SIG-M5 (cell line): Measurements from ENCODE around the gene PPP2R5E.

ENCODE experiments used
- DNase-seq: peaks from one replicate; lab custom pipeline; 2025; lab: John Stamatoyannopoulos, UW

Gene PPP2R5E

DNA sequence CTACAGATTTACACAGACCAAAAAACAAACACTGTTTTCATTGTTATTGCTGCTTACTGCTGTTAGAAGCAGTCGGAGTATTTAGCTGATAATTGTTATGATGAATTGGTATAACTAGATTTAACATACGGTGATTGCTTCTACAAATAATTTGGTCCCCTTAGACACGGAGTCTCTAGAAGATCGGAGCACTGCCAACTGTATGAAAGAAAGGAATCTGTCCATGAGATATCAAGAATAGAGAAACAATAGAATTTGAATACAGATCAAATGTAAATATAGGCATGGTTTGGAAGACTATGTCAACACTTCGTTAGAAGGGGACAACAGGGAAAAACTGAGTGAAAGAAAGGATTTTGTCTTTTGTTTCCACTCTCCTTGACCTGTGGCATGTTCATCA is 110.9 kb downstream of the PPP2R5E start:
- no peak for DNase-seq

DNA sequence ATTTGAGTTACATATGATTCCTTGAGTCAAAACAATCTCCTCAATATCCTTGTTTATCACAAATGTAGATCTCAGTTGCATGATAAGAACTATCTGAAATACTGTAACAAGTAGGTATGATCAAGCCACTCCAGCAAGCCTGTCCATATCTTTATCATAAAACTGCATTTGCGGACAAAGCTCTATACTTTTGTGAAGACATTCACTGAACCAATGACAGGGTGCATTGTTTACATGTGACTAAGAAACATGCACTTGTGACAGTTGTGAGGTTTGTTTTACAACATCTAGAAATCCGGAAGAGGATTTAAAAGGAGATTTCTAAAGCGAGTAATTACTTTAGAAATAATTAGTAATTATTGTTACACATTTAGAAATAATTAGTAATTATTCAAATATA is 111.7 kb downstream of the PPP2R5E start:
- no peak for DNase-seq

DNA sequence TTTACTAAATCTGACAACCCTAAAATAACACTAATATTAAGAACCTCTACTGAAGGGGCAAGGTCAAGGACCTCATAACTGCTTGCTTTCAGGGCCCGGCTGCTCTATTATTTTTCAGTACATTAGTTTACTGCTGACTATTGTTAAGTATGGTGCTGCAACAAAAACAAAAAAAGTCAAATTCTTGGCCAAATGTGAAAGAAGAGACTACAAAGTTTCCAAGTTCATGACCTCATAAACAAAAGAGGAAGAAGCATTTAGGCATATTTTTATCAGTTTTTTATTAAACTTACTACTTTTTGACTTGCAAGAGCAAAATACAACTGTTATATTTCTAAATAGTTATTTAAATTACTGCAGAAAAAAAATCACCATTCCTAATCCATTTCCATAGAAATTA is 114.7 kb downstream of the PPP2R5E start:
- DNase-seq: no peak

DNA sequence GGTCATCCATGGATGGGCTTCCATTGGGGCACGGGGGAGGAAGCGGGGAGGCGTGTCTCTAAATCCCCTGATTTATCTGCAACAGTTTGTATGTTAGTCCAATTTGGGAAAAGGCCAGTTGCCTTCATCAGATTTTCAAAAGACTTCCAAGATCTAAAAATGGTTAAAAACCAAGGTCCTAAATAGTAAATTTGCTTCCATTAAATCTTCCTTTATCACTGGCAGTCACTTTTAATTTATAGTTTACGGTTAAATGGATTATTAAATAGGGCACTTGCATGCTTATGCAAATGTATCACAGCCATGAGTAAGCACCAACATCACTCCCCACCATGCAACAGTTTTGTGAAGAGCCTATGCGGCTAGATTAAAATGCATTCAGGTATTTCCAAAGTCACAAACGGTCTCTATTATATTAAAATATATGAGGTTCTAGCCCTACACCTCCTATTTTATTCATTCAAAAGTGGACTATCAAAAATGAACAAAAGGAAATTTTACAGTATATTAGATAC is 116.3 kb downstream of the PPP2R5E start:
- DNase-seq: no peak

DNA sequence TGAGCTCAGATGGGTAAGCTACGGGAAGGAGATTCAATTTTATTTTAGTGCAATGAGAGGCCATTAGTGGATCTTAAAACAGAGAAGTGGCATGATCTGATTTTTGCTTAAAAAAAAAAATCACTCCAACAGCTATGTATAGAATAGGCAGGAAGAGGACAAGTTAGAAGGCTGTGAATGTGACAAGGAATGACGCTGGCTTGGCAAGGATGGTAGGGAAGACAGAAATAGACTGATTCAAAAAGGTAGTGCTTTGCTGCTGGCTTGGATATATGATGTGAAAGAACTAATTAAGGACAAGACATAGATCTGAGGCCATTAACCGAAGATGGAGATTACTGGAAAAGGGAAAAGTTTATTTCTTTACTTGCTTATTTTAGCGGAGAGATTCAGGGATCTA is 119.3 kb downstream of the PPP2R5E start:
- no peak for DNase-seq

DNA sequence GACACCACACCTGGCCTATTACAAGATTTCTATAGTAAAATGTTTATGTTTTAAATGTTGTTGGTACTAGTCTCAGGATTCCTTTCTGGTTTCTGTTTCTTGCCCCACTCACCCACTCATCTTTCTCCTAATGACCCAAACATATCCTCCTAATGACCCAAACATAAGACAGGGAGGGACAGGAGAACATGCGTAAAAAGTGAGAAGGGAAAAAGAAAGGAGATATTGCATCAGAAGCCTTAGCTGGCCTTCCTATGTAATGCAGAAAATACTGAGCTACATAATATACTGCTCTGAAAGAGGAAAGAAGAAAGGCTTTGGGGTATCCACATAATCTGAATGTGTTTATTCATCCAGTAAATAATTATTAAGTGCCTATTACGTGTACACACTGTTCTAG is 119.8 kb downstream of the PPP2R5E start:
- DNase-seq: no peak

DNA sequence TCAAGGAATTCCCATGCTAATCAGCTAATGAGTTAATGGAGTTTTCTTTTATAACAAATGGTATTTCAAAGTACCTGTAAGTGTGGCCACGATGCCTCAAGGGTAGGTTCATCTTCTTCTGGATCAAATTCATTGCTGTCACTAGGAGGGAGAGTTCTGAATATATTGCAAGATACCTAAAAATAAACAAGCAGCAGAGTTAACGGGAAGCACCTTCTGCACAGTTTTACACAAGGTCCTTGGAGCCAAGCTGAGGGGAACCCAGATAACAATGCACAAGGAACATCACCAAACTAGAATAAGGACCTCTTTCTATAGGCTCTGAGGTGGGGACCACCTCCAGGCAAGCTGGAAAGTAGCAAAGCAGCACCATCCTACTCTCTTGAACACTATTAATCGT is 121.3 kb downstream of the PPP2R5E start:
- no peak for DNase-seq

DNA sequence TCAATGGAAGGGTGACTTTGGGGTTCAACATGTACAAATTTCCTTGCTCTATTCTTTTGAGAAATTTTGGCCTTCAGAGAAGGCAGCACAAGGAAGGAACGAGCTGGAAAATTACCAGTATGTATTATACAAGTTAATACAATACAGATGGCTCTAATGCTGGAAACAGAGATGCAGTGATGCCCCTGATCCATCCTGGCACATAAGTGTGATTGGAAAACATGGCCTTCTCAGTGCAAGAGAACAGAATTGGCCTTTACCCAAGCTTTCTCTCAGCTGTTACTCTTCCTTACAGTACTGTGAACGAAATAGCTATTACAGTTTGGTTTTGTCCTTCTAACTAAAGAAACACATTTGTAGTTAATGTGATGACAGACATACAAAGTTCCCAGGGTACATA is 122.0 kb downstream of the PPP2R5E start:
- no peak for DNase-seq

DNA sequence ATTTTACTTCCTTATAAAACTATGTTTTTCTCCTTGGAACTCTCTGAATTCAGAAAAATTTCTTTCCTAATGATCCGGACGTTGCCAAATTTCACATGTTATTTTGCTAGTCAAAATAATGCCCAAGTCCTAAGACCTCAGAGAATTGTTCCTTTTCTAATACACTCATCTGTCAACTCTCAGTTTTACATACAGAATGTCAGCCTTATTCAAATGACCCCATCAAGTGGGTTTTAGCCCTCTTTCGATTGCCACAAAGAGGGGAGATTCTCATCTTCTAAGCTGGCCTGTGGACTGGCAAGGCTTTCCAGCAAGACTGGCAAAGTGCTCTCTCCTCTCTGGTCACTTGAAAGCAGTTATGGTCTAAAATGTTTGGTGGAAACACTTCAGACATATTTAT is 125.2 kb downstream of the PPP2R5E start:
- DNase-seq: no peak

DNA sequence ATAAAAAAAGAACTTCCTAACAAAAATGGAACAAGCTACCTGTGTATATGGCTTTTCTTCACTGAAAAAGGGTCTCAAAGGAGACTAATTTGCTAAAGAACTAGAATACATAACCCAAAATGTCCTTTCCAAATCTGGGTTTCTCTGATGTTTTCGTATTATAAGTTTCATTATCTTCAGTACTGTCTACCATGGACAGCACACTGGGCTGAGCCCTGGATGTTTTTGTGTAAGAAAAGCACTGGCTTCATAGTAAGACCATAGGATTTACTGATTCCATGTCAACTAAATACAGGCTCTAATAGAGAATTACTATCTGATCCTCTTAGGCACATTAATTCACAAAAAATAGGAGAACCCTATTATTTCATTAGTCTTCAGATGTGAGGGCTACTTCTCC is 130.2 kb downstream of the PPP2R5E start:
- DNase-seq: no peak

DNA sequence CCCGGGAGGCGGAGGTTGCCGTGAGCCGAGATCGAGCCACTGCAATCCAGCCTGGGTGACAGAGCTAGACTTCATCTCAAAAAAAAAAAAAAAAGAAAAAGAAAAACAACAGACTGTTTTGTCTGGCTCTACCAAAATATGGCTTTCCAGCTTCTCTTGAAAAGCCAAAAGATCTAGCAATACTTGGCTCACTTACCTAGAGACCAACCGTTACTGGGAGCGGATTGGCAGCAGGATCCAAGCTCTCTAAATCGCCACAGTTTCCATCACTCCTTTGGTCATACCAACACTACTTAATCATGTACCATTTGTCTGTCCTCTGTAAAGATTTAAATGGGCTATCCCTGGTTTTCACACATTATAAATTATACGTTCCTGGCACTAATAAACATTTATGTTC is 136.8 kb downstream of the PPP2R5E start:
- no peak for DNase-seq

DNA sequence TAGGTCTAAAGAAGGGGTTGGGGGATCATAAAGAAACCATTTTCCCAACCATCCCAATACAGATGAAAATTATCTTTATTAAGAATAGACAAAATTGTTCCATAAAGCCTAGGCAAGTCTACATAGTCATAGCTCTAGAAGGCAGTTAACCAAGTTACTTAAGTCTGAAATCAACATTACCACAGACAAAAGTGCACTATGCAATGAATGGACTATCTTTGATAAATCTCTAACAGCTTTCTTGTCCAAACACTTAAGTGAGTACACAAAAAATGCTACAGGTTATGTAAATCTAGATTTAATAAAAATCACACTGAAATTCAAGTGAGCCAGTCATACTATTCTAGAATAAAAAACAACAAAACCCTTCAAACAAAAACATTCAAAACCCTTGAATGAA is 137.5 kb downstream of the PPP2R5E start:
- no peak for DNase-seq

DNA sequence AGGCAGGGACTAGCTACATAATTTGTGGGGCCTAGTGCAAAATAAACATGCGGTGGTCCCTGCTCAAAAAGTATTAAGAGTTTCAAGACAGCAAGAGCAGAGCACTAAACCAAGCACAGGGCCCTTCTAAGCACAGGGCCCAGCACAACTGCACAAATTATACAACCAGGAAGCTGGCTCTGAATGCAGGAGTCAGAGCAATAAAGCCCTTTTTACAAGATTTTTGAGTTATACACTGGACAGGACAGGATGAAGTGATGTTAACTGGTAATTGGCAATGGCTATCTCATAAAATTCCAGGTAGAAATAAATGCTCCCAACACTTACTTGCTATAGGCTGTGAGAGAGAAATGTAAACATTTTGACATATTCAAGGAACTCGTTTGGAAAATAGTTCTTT is 138.3 kb downstream of the PPP2R5E start:
- no peak for DNase-seq

DNA sequence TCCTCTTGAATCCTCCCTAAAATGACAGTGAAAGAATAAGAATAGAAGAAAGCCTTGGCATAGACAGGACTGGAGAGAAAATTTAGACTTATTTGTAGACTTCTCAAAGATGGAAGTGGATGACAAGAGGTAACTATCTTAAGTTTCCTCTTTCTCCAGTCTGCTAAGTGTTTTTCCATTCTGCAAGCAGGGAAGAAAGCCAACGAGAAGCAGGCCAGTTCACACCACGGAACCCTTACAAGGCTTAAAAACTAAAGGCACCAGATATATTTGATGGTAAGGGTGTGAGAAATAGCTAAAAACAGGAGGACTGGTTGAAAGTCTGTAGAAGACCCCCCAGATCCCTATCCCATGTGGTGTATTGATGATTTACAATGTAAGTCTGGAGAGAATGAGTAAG is 141.5 kb downstream of the PPP2R5E start:
- DNase-seq: no peak

DNA sequence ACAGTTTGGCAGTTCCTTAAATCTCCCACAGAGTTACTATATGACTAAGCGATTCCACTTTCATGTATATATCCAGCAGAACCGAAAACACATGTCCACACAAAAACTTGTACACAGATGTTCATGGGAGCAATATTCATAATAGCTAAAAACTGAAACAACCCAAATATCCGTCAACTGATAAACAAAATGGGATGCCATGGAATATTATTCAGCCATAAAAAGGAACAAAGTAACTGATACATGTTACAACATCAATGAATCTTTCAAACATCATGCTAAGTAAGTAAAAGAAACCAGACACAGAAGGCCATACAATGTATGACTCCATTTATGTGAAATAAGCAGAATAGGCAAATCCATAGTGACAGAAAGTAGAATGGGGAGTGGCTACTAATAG is 144.2 kb downstream of the PPP2R5E start:
- DNase-seq: no peak

DNA sequence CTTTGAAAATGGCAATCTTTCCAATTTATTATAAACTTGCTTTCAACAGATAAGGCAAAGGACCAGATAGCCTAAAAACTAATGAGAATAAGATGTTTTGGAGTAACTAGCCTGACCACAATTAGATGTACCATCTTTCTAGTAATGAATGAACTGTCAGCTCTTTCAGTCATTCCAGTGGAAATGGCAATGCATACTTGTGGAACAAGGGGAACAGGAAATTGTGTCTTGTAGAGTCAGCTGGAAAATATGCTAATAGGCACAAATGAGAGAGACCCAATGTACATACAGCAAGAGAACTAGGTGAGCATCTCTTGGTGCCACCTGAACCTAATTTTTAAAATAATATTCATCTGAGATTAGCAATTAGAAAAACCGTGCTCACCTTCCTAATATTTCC is 148.3 kb downstream of the PPP2R5E start:
- no peak for DNase-seq

DNA sequence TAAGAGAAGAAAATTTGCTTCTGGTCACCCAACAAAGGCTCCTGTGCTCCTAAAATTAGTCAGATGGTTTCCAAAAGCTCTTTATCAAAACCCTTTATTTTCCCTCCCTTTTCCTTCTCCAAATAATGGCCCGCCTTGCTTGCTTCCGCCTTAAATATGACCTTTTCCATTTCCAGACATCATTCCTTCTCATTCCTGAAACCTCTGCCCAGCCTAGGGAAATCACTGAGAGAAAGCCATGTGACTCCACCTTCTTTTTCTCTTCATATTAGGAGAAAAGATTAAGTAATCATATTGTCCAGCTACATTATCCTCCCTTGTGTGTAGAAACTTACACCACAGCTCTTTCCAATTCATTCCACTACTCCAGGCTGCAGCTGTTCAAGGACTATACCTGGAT is 148.7 kb downstream of the PPP2R5E start:
- no peak for DNase-seq

DNA sequence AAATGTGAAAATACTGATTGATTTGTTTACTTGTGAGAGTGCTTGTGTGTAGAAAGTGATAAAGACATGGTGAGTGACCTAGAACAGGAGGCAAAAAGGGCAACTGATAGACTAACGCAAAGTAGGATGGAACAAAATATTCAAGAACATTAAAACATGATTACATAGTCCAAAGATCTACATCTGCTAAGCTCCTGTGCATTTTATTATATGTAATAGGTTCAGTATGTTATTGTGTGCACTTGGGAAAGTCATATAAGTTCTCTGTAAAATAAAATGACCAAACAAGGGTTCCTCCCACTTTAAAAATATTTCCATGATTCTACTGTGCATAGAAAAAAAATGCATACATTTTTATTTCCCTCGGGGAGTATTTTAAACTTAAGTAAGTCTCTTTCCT is 150.2 kb downstream of the PPP2R5E start:
- DNase-seq: no peak

DNA sequence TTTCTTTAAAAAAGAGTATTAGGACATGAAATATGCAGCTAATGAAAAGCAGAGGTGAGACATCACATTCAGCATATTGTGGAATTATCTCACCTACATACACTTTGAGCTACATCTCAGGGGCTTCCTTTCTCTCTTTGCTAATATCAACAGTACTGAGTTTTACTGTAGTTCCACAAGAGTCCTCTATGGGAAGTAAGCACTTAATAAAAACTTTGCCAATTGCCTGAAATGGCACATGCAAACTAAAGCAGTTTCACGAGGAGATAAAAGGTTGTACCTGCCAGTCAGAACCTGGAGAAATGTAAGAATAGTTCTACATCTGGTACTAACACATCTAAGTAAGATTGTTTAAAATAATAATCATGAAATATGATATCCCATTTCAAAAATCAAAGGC is 150.9 kb downstream of the PPP2R5E start:
- DNase-seq: no peak

DNA sequence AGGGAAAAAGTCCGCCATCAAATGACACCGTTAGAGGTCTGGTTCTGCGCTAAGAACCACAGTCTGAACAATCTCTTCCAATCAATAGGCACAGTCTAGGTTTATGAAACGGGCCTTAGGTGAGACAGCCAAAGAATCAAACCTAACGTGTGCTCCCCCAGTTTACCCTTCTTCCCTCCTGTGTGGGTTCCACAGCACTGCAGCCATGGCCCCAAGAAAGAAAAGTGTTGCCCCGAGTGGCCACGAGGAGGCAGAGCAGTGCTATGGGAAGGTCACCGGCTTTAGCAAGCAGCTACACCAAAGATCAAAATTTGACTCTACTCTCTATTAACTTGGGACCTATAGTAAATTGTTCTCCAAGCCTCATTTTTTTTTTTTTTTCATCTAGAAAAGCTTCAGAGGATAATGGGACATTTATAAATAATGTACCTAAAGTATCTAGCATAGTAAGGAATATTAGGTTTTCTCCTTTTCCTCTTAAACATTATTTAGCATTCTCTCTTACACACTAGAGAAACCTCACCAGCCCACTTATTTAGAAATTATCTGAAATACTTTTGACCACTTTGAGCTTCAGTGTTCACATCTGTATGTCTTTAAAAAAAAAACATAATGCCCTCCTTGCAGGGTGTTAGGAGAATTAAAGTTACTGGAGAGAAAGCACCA is 154.3 kb downstream of the PPP2R5E start:
- DNase-seq: no peak

DNA sequence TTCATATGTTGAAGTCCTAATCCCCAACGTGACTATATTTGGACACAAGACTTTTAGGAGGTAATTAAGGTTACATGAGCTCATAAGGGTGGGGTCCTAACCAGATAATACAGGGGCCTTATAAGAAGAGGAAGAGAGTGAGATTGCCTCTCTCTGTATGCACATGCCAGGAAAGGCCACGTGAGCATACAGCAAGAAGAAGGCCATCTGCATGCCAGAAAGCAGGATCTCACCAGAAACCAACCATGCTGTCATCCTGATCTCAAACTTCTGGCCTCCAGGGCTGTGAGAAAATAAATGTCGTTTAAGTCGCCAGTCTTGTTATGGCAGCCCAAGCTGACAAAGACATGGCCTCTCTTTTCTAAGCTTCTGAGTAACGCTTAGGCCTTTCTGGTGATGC is 155.5 kb downstream of the PPP2R5E start:
- no peak for DNase-seq

DNA sequence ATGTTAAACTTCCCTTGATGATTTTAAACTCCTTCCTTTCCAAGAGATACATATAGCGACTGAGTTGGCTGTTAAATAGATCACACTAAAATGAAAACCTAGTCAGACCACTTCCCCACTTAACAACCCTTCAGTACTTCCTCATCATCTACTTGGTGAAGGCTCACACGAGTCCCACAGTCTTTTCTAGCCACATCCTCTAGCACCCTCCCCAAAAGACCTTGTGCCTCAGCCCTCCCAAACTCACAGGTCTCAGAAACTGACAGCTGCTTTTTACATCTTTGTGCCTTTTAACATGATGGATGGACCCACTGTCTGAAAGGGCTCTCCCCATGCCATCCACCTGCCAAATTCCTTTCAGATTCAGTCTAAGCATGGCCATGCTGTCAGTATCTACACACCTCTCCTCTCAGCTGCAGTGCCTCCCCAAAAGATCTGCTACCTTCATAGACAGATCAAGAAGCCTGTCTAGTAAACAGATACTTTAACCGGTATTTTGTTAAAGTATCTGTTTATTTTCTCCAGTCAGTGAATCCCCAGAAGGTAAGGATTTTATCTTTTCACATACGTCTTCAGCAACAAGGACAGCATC is 159.3 kb downstream of the PPP2R5E start:
- peak; percentile 4 for DNase-seq

DNA sequence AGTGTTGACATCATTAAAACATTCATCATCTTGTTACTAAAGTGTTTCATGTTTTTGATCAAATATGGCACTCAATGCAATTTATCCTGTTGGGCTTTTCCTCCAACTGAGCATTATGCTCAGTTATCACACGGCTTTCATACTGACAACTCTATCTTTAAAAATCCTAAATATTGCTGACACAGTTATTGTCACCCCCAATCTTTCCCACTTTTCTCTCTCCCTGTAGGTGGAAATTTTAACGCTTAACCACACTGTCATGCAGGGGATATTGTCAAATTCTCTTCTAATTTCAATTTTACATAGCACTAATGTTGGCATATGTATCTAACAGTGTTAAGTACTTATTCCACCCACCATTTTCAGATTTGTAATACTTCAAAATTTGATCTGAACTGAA is 164.7 kb downstream of the PPP2R5E start:
- no peak for DNase-seq

DNA sequence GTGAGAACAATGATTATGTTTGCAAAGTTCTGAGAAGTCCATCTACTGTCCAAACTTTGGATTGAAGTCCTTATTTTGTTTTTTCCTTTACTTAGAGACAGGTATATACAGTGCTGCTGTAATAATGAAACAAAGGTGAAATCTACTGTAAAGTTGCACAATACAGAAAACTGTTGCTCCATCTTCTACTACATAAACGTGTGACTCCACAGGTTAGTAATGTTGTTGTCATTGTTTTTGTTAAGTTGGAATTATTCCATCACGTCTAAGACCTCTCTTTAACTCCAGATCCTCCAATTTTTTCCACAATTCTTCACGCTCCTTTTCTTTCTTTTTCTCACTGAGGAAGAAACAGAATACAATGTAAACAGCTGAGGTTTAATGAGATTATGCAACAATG is 167.4 kb downstream of the PPP2R5E start:
- no peak for DNase-seq
